ENCODE data around the gene LENG9.

The LENG9 gene

GRCh38 chr19:54422136-54422535 lies 41.4 kb downstream of the LENG9 start:
- DNase-seq (ENCODE audit: low read depth, low spot score), result no peak

DNA sequence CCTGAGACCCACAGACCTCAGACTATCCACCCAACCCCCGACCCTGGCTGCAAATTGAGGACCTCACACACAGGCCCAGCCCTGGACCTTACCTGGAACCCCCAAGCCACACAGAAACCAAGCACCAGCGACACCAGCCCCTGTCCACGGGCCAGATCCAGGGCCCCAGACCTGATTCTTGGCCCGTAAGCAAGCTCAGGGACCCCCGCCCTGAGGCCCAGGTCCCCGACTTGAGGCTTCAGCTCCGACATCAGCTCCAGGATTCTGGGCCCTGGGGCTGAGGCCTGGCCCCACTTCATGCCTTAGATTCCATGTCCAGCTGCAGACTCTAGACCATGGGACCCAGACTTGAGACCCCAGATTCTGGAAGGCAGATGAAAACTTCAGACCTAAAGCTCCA lies 42.1 kb downstream of the LENG9 start:
- no peak for DNase-seq (ENCODE audit: low read depth, low spot score)

GRCh38 chr19:54421169-54421516 lies 42.4 kb downstream of the LENG9 start:
- DNase-seq (ENCODE audit: low read depth, low spot score), result no peak

DNA sequence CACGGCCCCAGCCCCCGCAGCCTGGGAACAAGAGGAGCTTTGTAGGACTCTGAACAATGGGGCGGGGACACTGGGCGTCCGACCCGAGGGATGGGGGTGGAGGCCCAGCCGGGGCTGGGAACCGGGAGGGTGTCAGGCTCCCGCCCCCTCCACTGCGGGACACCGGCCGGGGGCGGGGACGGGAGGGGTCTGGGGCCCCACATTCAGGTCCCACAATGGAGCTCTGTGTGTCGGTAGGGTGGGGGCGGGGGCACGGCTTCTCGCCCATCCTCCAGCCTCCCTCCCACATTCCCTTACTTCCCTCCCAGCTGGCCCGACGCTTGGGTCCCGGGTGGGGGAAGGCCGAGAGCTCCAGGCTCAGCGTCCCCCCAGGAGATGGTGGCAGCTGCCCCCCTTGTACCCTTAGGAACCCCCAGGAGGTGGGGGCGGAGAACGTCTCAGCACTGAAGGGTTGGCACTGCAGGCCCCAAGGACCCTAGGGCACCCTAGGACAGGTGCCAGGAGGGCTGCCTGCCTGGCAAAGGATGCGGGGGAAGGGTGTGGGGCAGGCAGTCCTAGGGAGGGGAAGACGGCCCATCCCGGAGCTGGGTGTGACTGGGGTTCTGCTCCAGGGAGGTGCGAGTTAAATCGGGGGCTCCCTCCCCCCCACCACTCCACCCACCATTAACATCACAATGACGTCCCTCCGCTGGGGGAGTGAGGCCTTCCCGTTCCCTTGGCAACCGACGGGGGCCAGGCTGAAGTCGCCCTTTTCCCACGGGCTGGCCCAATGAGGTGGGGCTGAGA lies 43.0 kb downstream of the LENG9 start:
- no peak for DNase-seq (ENCODE audit: low read depth, low spot score)

GRCh38 chr19:54420068-54420382 lies 43.6 kb downstream of the LENG9 start:
- no peak for DNase-seq (ENCODE audit: low read depth, low spot score)

DNA sequence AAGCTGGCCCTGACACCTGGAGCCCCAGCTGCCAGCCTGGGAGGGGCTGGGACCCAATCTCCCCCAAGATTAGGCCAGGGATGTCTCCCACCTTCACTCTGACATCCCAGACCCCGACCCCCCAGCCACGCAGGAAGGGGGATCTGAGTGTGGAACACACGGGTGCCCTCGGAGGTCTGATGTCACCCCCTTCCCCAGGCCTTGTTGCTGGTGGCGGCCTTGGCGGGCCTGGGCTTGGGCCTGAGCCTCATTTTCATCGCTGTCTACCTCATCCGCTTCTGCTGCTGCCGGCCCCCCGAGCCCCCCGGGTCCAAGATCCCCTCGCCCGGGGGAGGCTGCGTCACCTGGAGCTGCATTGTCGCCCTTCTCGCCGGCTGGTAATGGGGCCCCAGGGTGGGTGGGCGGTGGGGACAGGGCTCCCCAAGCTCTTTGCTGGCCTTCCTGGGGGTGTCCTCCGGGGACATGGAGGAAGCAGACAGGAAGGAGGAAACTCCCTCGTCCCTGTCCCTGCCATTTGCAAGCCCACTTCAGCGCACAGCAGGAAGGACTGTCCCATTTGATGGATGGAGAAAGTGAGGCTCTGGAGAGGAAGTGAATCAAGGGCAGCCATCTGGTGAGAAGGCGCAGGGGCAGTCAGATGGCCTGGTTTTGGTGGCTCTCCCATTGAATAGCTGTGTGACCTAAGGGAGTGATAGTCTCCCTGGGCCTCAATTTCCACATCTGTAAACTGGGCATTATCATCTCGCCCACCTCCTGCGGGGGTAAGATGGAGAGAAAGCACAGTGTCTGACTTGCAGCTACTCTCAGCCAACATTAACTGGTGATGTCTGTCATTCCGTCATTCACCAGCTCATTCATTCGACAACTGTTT lies 44.4 kb downstream of the LENG9 start:
- no peak for DNase-seq (ENCODE audit: low read depth, low spot score)

DNA sequence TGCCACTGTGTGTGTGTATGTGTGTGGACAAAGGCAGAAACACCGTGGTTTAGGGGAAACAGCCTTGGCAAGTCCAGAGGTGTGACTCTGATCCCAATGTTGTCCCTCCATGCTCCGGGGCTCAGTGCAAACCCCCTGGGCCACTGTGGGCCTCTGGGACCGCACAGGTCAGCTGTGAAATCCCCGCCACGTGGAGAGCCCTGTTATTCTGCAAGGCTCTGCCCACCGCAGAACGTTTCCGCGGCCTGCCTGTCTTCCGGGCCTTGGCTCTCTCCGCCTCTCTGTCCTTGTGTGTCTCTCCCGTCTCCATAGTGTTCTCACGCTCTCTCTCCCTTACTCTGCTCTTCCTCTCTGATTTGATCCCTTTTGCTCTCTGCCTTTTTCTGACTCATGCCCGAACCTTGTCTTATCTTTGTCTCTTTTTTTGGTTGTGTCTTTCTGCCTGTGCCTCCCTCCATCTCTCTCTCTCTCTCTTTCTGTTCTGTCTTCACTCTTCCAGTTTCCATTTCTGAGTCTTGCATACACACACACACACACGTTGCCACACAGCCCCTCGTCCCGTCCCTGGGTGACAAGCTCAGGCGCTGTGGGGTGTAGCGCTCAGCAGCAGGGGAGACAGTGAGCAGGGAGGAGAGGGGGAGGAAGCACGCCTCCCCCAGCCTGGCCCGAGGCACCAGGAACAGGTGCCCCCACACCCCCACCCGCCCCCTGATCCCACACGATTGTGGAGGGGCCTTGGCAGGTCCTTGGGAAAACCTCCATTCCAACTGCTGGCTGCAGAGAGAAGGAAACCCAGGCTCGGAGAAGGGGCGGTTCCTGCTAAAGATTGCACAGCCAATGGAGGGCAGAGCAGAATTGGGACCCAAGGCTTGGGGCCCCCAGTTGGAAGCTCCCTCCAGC lies 45.3 kb downstream of the LENG9 start:
- no peak for DNase-seq (ENCODE audit: low read depth, low spot score)

- DNase-seq (ENCODE audit: low read depth, low spot score), result no peak
Observed at GRCh38 chr19:54416695-54417491, 46.7 kb downstream of the LENG9 start.

GRCh38 chr19:54415901-54416673 lies 47.5 kb downstream of the LENG9 start:
- DNase-seq (ENCODE audit: low read depth, low spot score), result no peak

- DNase-seq (ENCODE audit: low read depth, low spot score), result no peak
Observed at GRCh38 chr19:54415208-54415900, 48.2 kb downstream of the LENG9 start, which contains the start of gene TTYH1. Gene TTYH1, plus strand, starts transcription at chr19:54415464. Its CDS starts 89 bp downstream, at chr19:54415553.

DNA sequence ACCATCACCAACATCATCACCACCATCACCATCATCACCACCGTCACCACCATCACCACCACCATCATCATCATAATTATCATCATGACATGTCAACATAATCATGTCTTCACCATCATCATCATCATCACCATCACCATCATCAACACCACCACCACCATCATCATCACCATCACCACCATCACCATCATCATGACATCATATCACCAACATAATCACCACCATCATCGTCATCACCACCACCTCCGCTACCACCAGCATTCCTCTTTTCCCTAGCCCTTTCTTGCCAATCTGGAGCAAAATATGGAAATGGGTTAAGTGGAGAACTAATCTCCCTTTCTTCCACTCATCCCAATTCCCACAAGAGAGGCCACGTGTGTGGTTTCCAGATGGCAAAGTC lies 49.4 kb downstream of the LENG9 start:
- DNase-seq (ENCODE audit: low read depth, low spot score), result no peak

DNA sequence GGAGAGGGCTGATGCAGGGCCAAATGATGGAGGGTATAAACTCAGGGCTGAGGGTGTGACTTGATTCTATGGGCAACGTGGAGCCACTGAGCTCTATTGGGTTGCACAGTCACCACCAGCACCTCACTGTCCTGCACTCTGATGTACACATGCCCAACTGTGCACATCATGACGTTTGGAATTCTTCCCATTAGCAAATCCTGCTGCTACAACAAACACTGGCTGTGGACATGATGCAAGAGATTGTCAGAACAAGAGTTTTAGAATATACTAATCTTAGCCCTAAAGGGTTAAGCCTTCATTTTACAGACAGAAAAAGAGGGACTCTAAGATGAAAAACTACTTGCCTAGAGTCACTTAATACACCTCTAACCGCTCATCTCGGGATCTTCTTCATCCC lies 50.7 kb downstream of the LENG9 start:
- no peak for DNase-seq (ENCODE audit: low read depth, low spot score)
